RWPE2 (cell line): ENCODE measurements around the gene OLIG1.

Source experiments
- ATAC-seq: fragments of 200-7000 bp; cut with Tn5 transposase; 3 replicates; pipeline ENCODE4 v1.9.1; 2021; ENCODE audit warnings: low read depth
- DNase-seq: peaks from one replicate; pipeline ENCODE4 v3.0.0-alpha.2; 2020; ENCODE audit warnings: low spot score
- H3K27ac ChIP-seq: fragments of 450-650 bp; 2 replicates; pipeline ENCODE4 v1.5.1; 2017; ENCODE audit warnings: mild to moderate bottlenecking; ENCODE audit not compliant: poor library complexity, severe bottlenecking
- H3K27me3 ChIP-seq: fragments of 250-450 bp; sonication (Bioruptor Pico); 2 replicates; pipeline ENCODE4 v1.5.1; 2021; ENCODE audit warnings: mild to moderate bottlenecking, moderate library complexity; ENCODE audit not compliant: insufficient read depth, poor library complexity, severe bottlenecking
- H3K36me3 ChIP-seq: fragments of 250-450 bp; sonication (Bioruptor Pico); 2 replicates; pipeline ENCODE4 v1.5.1; 2020; ENCODE audit warnings: low read depth, mild to moderate bottlenecking, moderate library complexity
- H3K4me1 ChIP-seq: fragments of 250-450 bp; sonication (Bioruptor Pico); 2 replicates; pipeline ENCODE4 v1.5.1; 2021; ENCODE audit warnings: mild to moderate bottlenecking, moderate library complexity; ENCODE audit not compliant: insufficient read depth, poor library complexity, severe bottlenecking
- H3K4me3 ChIP-seq: fragments of 250-450 bp; sonication (Bioruptor Pico); 2 replicates; pipeline ENCODE4 v1.5.1; 2021; ENCODE audit warnings: mild to moderate bottlenecking, moderate library complexity; ENCODE audit not compliant: severe bottlenecking
- H3K9me3 ChIP-seq: fragments of 250-450 bp; sonication (Bioruptor Pico); 2 replicates; pipeline ENCODE4 v1.5.1; 2021; ENCODE audit warnings: mild to moderate bottlenecking, moderate library complexity; ENCODE audit not compliant: severe bottlenecking
- CTCF ChIP-seq: fragments of 450-650 bp; IDR thresholded peaks from one replicate; pipeline ENCODE4 v1.5.1; 2017; ENCODE audit warnings: mild to moderate bottlenecking, moderate library complexity; ENCODE audit not compliant: poor library complexity, severe bottlenecking

Gene OLIG1

GRCh38 chr21:33041981-33042380 lies 28.0 kb upstream of the OLIG1 start:
- Histone ChIP-seq H3K9me3 (no peaks in the 10 kb centered on the region), H3K4me1 (peaks cover 10% of the 10 kb centered on the region), H3K4me3 (no peak overlapping the region), H3K27ac (no peak overlapping the region), H3K36me3 (no peaks in the 10 kb centered on the region), H3K27me3 (no peaks in the 10 kb centered on the region)
- no peak for TF ChIP-seq CTCF
- ATAC-seq (no peak), DNase-seq (no peak)

- H3K36me3 ChIP-seq = no peaks in the 10 kb centered on the region
- peaks cover 10% of the 10 kb centered on the region for H3K4me1 ChIP-seq
- H3K27me3 ChIP-seq = no peaks in the 10 kb centered on the region
- H3K9me3 ChIP-seq = no peaks in the 10 kb centered on the region
- peak overlapping the region; percentile 28 for H3K27ac ChIP-seq
- no peak overlapping the region for H3K4me3 ChIP-seq
- ATAC-seq (peak; percentile 86), DNase-seq (no peak)
- no peak for TF ChIP-seq CTCF
Observed at GRCh38 chr21:33042812-33043211, 27.1 kb upstream of the OLIG1 start.

GRCh38 chr21:33046455-33046854 lies 23.5 kb upstream of the OLIG1 start:
- no peaks in the 10 kb centered on the region for H3K9me3 ChIP-seq
- H3K36me3 ChIP-seq = no peaks in the 10 kb centered on the region
- ATAC-seq = no peak
- no peak overlapping the region for H3K4me3 ChIP-seq
- peaks cover 10% of the 10 kb centered on the region for H3K4me1 ChIP-seq
- peaks cover 4% of the 10 kb centered on the region for H3K27me3 ChIP-seq
- DNase-seq = no peak
- no peak overlapping the region for H3K27ac ChIP-seq
- TF ChIP-seq CTCF = no peak

GRCh38 chr21:33047231-33047630 lies 22.7 kb upstream of the OLIG1 start:
- DNase-seq (no peak), ATAC-seq (peak; percentile 65)
- Histone ChIP-seq H3K4me3 (no peak overlapping the region), H3K27ac (no peak overlapping the region), H3K4me1 (peaks cover 10% of the 10 kb centered on the region), H3K36me3 (no peaks in the 10 kb centered on the region), H3K9me3 (no peaks in the 10 kb centered on the region), H3K27me3 (peaks cover 4% of the 10 kb centered on the region)
- TF ChIP-seq CTCF = no peak

GRCh38 chr21:33051925-33052324 lies 18.0 kb upstream of the OLIG1 start:
- Histone ChIP-seq H3K4me1 (no peaks in the 10 kb centered on the region), H3K27me3 (peaks cover 11% of the 10 kb centered on the region), H3K4me3 (no peak overlapping the region), H3K9me3 (no peaks in the 10 kb centered on the region), H3K27ac (no peak overlapping the region), H3K36me3 (no peaks in the 10 kb centered on the region)
- ATAC-seq (no peak), DNase-seq (no peak)
- no peak for TF ChIP-seq CTCF
